ENCODE results near the gene AKT3.
A peak's percentile ranks its signal among the peaks of the same experiment; 100 is the strongest.

AKT3 gene

GRCh38 chr1:243548516-243548915 is 301.5 kb downstream of the AKT3 start:
- no peak for DNase-seq

- DNase-seq: no peak
These were observed 302.2 kb downstream of the AKT3 start for GRCh38 chr1:243547891-243548290.

GRCh38 chr1:243546457-243546856 is 303.6 kb downstream of the AKT3 start:
- no peak for DNase-seq

- no peak for DNase-seq
These were observed 306.5 kb downstream of the AKT3 start for GRCh38 chr1:243543501-243543900.

- DNase-seq: no peak
These were observed 307.2 kb downstream of the AKT3 start for GRCh38 chr1:243542739-243543415.

- DNase-seq: no peak
These were observed 310.4 kb downstream of the AKT3 start for GRCh38 chr1:243539636-243540035.

GRCh38 chr1:243535014-243535413 is 315.0 kb downstream of the AKT3 start:
- DNase-seq: no peak

GRCh38 chr1:243529512-243529911 is 320.5 kb downstream of the AKT3 start:
- DNase-seq: no peak

- DNase-seq: no peak
These were observed 321.5 kb downstream of the AKT3 start for GRCh38 chr1:243528459-243529121.

GRCh38 chr1:243526180-243526579 is 323.9 kb downstream of the AKT3 start:
- DNase-seq: no peak

GRCh38 chr1:243525085-243525487 is 325.0 kb downstream of the AKT3 start:
- no peak for DNase-seq

- no peak for DNase-seq
These were observed 326.3 kb downstream of the AKT3 start for GRCh38 chr1:243523766-243524165.

GRCh38 chr1:243520831-243521230 is 329.2 kb downstream of the AKT3 start:
- DNase-seq: no peak

GRCh38 chr1:243514927-243515326 is 335.1 kb downstream of the AKT3 start:
- DNase-seq: no peak

- DNase-seq: no peak
These were observed 336.1 kb downstream of the AKT3 start for GRCh38 chr1:243513726-243514491.

- no peak for DNase-seq
These were observed 339.1 kb downstream of the AKT3 start for GRCh38 chr1:243510928-243511327.

GRCh38 chr1:243508943-243509342 is 341.1 kb downstream of the AKT3 start:
- no peak for DNase-seq

- DNase-seq: peak; percentile 42
These were observed 341.7 kb downstream of the AKT3 start for GRCh38 chr1:243508303-243508713.

GRCh38 chr1:243507672-243508302 is 342.3 kb downstream of the AKT3 start:
- no peak for DNase-seq

GRCh38 chr1:243507001-243507671 is 342.9 kb downstream of the AKT3 start:
- DNase-seq: no peak

- no peak for DNase-seq
These were observed 343.9 kb downstream of the AKT3 start for GRCh38 chr1:243505986-243506689.

GRCh38 chr1:243503155-243503554 is 346.9 kb downstream of the AKT3 start:
- no peak for DNase-seq

All from activated T-cell treated with anti-CD3 and anti-CD28 coated beads, Interleukin-2, amount 50 U/mL, for 1 hour (primary cell).